ENCODE data around the gene KRT80. TPM values are rescaled to one million over a fixed set of nuclear protein-coding genes. Genes with fewer than 3 reads are reported as not detected.
A peak's percentile ranks its signal among the peaks of the same experiment; 100 is the strongest.

KRT80 gene
- total RNA-seq, 2 donors from 2014 or later, result not detected

DNA sequence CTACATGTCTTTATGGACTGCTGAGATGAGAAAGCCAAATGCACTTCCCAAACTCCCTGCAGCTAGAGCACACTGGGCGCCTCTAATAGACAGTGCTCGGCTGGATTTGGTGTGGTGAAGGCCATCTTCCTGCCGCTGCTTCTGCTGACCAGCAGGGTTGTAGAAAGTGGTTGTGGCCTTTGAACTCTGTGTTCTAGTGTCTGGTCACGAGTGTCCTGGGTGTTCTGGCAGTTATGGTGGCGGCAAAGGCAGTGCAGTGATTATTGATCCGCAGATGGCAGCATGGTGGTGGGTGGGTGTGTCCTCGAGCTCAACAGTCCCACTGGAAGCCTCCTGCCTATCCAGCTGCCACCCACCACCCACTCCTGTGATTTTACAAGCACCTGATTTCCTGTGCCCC is 68.9 kb downstream of the KRT80 start:
- Mint-ChIP-seq H3K36me3 (ENCODE audit: low read depth) (no peaks in the 10 kb centered on the region), H3K4me3 (no peak overlapping the region), H3K4me1 (peaks cover 4% of the 10 kb centered on the region), H3K27me3 (peaks cover 34% of the 10 kb centered on the region), H3K27ac (peak overlapping the region; percentile 21)
- DNase-seq, result no peak
- ATAC-seq, result no peak
- no peaks in the 10 kb centered on the region for H3K9me3 ChIP-seq (ENCODE audit: control insufficient read depth, low read length, poor library complexity, severe bottlenecking)

DNA sequence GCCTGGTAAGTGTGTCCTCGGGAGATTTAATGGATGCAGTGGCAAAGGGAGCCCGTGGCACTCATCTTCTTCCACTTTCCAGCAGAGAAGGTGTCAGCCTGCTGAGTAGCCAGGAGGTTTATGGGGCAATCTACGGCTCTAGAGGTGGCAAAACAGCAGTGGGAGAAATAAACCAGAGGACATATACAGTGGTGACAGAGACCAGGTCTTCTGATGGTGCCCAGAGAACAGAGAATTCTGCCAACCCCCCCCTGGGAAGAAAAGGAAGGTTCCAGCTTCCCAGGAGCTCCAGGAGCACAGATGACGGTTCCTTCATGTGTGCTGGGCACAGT is 69.3 kb downstream of the KRT80 start:
- Mint-ChIP-seq H3K27me3 (peaks cover 30% of the 10 kb centered on the region), H3K27ac (no peak overlapping the region), H3K4me3 (no peak overlapping the region), H3K36me3 (ENCODE audit: low read depth) (no peaks in the 10 kb centered on the region), H3K4me1 (peaks cover 4% of the 10 kb centered on the region)
- no peaks in the 10 kb centered on the region for H3K9me3 ChIP-seq (ENCODE audit: control insufficient read depth, low read length, poor library complexity, severe bottlenecking)
- ATAC-seq (no peak), DNase-seq (no peak)

- Mint-ChIP-seq H3K27me3 (peaks cover 25% of the 10 kb centered on the region), H3K4me3 (no peak overlapping the region), H3K36me3 (ENCODE audit: low read depth) (no peaks in the 10 kb centered on the region), H3K4me1 (peaks cover 5% of the 10 kb centered on the region), H3K27ac (peak overlapping the region; percentile 43)
- DNase-seq (peak; percentile 40 to 57 (median 50)), ATAC-seq (peak; percentile 51)
- no peaks in the 10 kb centered on the region for H3K9me3 ChIP-seq (ENCODE audit: control insufficient read depth, low read length, poor library complexity, severe bottlenecking)
Measured at GRCh38 chr12:52121824-52122539, 69.8 kb downstream of the KRT80 start.

GRCh38 chr12:52120951-52121823 is 70.6 kb downstream of the KRT80 start:
- Mint-ChIP-seq H3K4me1 (peaks cover 9% of the 10 kb centered on the region), H3K27me3 (peaks cover 19% of the 10 kb centered on the region), H3K4me3 (no peak overlapping the region), H3K27ac (peak overlapping the region; percentile 43), H3K36me3 (ENCODE audit: low read depth) (no peaks in the 10 kb centered on the region)
- ATAC-seq, result no peak
- no peaks in the 10 kb centered on the region for H3K9me3 ChIP-seq (ENCODE audit: control insufficient read depth, low read length, poor library complexity, severe bottlenecking)
- DNase-seq, result no peak

DNA sequence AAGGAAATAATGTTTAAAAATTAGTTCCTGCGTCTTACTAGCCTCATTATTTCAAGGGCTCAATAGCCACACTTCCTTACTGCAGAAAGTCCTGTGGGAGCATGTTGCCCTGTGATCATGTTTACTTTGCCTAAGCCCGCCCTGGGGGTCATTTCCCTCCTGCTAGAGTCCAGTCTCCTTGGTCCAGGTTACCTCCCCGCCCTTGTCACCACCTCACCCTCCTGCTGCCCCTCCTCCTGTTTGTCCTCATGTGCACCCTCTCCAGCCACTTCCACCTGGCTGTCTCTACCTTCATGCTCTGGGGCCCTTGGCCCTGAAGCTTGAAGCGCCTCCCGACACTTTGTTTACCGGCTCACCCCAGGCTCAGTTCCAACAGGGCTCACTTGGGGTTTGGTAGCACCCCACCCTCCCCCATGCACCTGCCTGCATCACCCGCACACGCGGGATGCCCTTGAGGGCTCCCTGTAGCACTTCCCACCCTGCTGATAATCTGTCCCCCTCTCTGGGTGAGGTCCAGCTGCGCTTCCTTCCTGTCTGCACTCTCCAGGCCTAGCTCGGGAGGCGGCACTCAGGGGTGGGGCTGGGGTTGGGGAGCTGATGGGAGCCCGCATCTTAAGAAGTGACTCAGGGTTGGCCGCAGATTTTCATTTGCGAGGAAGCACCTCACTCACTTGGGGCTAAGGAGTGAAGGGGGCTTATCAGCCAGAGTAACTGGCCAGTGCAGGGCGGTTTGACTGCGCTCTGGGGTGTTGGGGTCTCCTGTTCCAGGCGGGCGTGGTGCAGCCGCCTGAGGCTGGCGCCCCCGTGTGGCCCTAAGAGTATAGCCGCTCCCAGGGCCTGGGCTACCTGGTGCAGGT is 72.2 kb downstream of the KRT80 start:
- peak; percentile 78 for ATAC-seq
- H3K9me3 ChIP-seq (ENCODE audit: control insufficient read depth, low read length, poor library complexity, severe bottlenecking), result no peaks in the 10 kb centered on the region
- Mint-ChIP-seq H3K4me3 (peak overlapping the region; percentile 41), H3K27ac (peak overlapping the region; percentile 47), H3K4me1 (peaks cover 9% of the 10 kb centered on the region), H3K36me3 (ENCODE audit: low read depth) (no peaks in the 10 kb centered on the region), H3K27me3 (peaks cover 10% of the 10 kb centered on the region)
- DNase-seq, result peak in 2 of 3 donors; percentile 15 to 24

Other genes starting within 250 kb of the KRT80 start
- 1 to 10 TPM; 6.5 to 8.7 TPM for gene ACVR1B, start 240.3 kb downstream of the KRT80 start, total RNA-seq
- gene TAMALIN, start 185.1 kb downstream of the KRT80 start, total RNA-seq, result 100 to 1,000 TPM; 491 to 562 TPM
- 100 to 1,000 TPM in 1 of 2 donors, 10 to 100 TPM in 1; 79.2 to 133 TPM for gene NR4A1, start 140.6 kb downstream of the KRT80 start, total RNA-seq
- 10 to 100 TPM; 22.0 to 30.2 TPM for gene ATG101, start 122.0 kb downstream of the KRT80 start, total RNA-seq
- not detected for gene SMIM41, start 112.3 kb downstream of the KRT80 start, total RNA-seq
- gene KRT7, start 41.2 kb upstream of the KRT80 start, total RNA-seq, result under 1 TPM in 1 of 2 donors, not detected in 1; 0.70 TPM
- under 1 TPM in 1 of 2 donors, not detected in 1; 0.21 TPM for gene KRT86, start 82.6 kb upstream of the KRT80 start, total RNA-seq
- gene KRT81, start 99.5 kb upstream of the KRT80 start, total RNA-seq, result not detected
- not detected for gene KRT83, start 129.4 kb upstream of the KRT80 start, total RNA-seq
- gene KRT85, start 175.5 kb upstream of the KRT80 start, total RNA-seq, result not detected
- gene KRT84, start 193.6 kb upstream of the KRT80 start, total RNA-seq, result not detected
- not detected for gene KRT82, start 214.3 kb upstream of the KRT80 start, total RNA-seq
- gene KRT75, start 242.4 kb upstream of the KRT80 start, total RNA-seq, result not detected

Measured in T-helper 17 cell (primary cell).